KOPT-K1 (cell line): ENCODE measurements around the gene GOLGA8Q.
"Not testable (repeated sequence)": the region's sequence is repeated elsewhere in the genome, so short reads cannot be mapped to it uniquely, and the experiment has no call there.

Source experiments
- H3K27ac ChIP-seq: fragments of 200-600 bp; sonication (generic); 2 replicates; pipeline ENCODE4 v1.5.1; 2016; ENCODE audit warnings: antibody characterized with exemption, mild to moderate bottlenecking, low read depth, low read length; ENCODE audit not compliant: poor library complexity, severe bottlenecking
- H3K36me3 ChIP-seq: fragments of 200-600 bp; sonication (generic); 2 replicates; pipeline ENCODE4 v1.5.1; 2017; ENCODE audit warnings: antibody characterized with exemption, mild to moderate bottlenecking, low read length, moderate library complexity; ENCODE audit not compliant: insufficient read depth
- H3K9me3 ChIP-seq: fragments of 200-600 bp; sonication (generic); 2 replicates; pipeline ENCODE4 v1.5.1; 2017; ENCODE audit warnings: antibody characterized with exemption, low read length, mild to moderate bottlenecking; ENCODE audit not compliant: insufficient read depth, poor library complexity, severe bottlenecking

GOLGA8Q gene

GRCh38 chr15:30551750-30552149, at the start of gene GOLGA8Q:
Gene GOLGA8Q, plus strand, starts transcription at chr15:30552050. Its CDS starts 28 bp downstream, at chr15:30552078.
- H3K9me3 ChIP-seq, H3K27ac ChIP-seq, H3K36me3 ChIP-seq: not testable (repeated sequence)

GRCh38 chr15:30502904-30503781, 48.7 kb upstream of the GOLGA8Q start:
- not testable (repeated sequence) for H3K27ac ChIP-seq, H3K36me3 ChIP-seq, H3K9me3 ChIP-seq

GRCh38 chr15:30504162-30504843, 47.5 kb upstream of the GOLGA8Q start:
- not testable (repeated sequence) for H3K27ac ChIP-seq, H3K36me3 ChIP-seq, H3K9me3 ChIP-seq

- not testable (repeated sequence) for H3K27ac ChIP-seq, H3K36me3 ChIP-seq, H3K9me3 ChIP-seq
Measured at GRCh38 chr15:30514545-30514944, 37.3 kb upstream of the GOLGA8Q start.

GRCh38 chr15:30523453-30524243, 28.2 kb upstream of the GOLGA8Q start:
- H3K27ac ChIP-seq, H3K9me3 ChIP-seq, H3K36me3 ChIP-seq: not testable (repeated sequence)

- not testable (repeated sequence) for H3K36me3 ChIP-seq, H3K9me3 ChIP-seq, H3K27ac ChIP-seq
Measured at GRCh38 chr15:30525912-30526311, 25.9 kb upstream of the GOLGA8Q start.

- H3K9me3 ChIP-seq, H3K36me3 ChIP-seq, H3K27ac ChIP-seq: not testable (repeated sequence)
Measured at GRCh38 chr15:30529049-30529448, 22.8 kb upstream of the GOLGA8Q start.

GRCh38 chr15:30566949-30567348, 15.1 kb downstream of the GOLGA8Q start:
- H3K27ac ChIP-seq, H3K9me3 ChIP-seq, H3K36me3 ChIP-seq: not testable (repeated sequence)

GRCh38 chr15:30573012-30573491, 21.2 kb downstream of the GOLGA8Q start:
- H3K27ac ChIP-seq, H3K9me3 ChIP-seq, H3K36me3 ChIP-seq: not testable (repeated sequence)

- H3K27ac ChIP-seq, H3K9me3 ChIP-seq, H3K36me3 ChIP-seq: not testable (repeated sequence)
Measured at GRCh38 chr15:30579394-30579970, 27.6 kb downstream of the GOLGA8Q start.

- H3K36me3 ChIP-seq, H3K9me3 ChIP-seq, H3K27ac ChIP-seq: not testable (repeated sequence)
Measured at GRCh38 chr15:30580716-30581115, 28.9 kb downstream of the GOLGA8Q start.

- H3K9me3 ChIP-seq, H3K27ac ChIP-seq, H3K36me3 ChIP-seq: not testable (repeated sequence)
Measured at GRCh38 chr15:30598953-30599352, 47.1 kb downstream of the GOLGA8Q start.

GRCh38 chr15:30603796-30604195, 51.9 kb downstream of the GOLGA8Q start, which contains the start of gene GOLGA8H:
Gene GOLGA8H, plus strand, starts transcription at chr15:30604028. Its CDS starts 98 bp downstream, at chr15:30604126.
- not testable (repeated sequence) for H3K9me3 ChIP-seq, H3K36me3 ChIP-seq, H3K27ac ChIP-seq
